H1 (cell line): ENCODE data around the gene KLB. TPM values are rescaled to one million over a fixed set of nuclear protein-coding genes. Genes with fewer than 3 reads are reported as not detected.

Experiments used
- CTCF ChIA-PET: fragments of 300-600 bp; sonication (Branson Sonifier 250); formaldehyde crosslinking; loops from one replicate; lab custom pipeline; 2021; ENCODE audit not compliant: partially characterized antibody; lab: Charles Lee
- POLR2A ChIA-PET: fragments of 300-600 bp; sonication (Branson Sonifier 250); formaldehyde crosslinking; loops from one replicate; lab custom pipeline; 2021; ENCODE audit warnings: inconsistent platforms; ENCODE audit not compliant: partially characterized antibody; lab: Charles Lee
- DNase-seq, 2 experiments: peaks; one replicate each; pipeline versions ENCODE4 v3.0.0 to v3.0.0-alpha.2; 2010 to 2022; ENCODE audit warnings: low spot score in 2 of 2, low read depth in 1 of 2, mixed read lengths in 1 of 2
- FAIRE-seq: peaks from 2 replicates; lab custom pipeline; 2011; peaks lifted over from hg19 to GRCh38; lab: Jason Lieb, UNC
- H2AFZ ChIP-seq: 2 replicates; pipeline ENCODE4 v1.8.1; 2012; ENCODE audit warnings: low read length, inconsistent platforms
- H2AK5ac ChIP-seq: 2 replicates; pipeline ENCODE4 v1.6.1; 2013; ENCODE audit warnings: low read depth, low read length
- H2BK120ac ChIP-seq: replicated peaks from 2 replicates; pipeline ENCODE3; 2013; ENCODE audit warnings: low read depth, low read length, inconsistent platforms
- H2BK12ac ChIP-seq: 2 replicates; pipeline ENCODE4 v1.6.1; 2013; ENCODE audit warnings: low read depth, low read length
- H2BK15ac ChIP-seq: 2 replicates; pipeline ENCODE4 v1.6.1; 2013; ENCODE audit warnings: low read length
- H2BK20ac ChIP-seq: 2 replicates; pipeline ENCODE4 v1.6.1; 2013; ENCODE audit warnings: low read length
- H2BK5ac ChIP-seq: 2 replicates; pipeline ENCODE4 v1.6.1; 2013; ENCODE audit warnings: low read depth, low read length
- H3K14ac ChIP-seq: 2 replicates; pipeline ENCODE4 v1.6.1; 2013; ENCODE audit warnings: inconsistent platforms; ENCODE audit not compliant: insufficient read length
- H3K18ac ChIP-seq: 2 replicates; pipeline ENCODE4 v1.6.1; 2013; ENCODE audit warnings: low read length; ENCODE audit errors: extremely low read depth
- H3K23ac ChIP-seq: 2 replicates; pipeline ENCODE4 v1.6.1; 2013; ENCODE audit warnings: inconsistent platforms; ENCODE audit not compliant: insufficient read length
- H3K23me2 ChIP-seq: 2 replicates; pipeline ENCODE4 v1.6.1; 2013; ENCODE audit warnings: low read depth, low read length
- H3K27ac ChIP-seq: 2 replicates; pipeline ENCODE4 v1.6.1; 2011; ENCODE audit warnings: low read depth, low read length, inconsistent platforms
- H3K27me3 ChIP-seq, 4 experiments: replicated peaks in 1 of 4; 1 replicate in 1 of 4; 2 replicates in 3 of 4; pipeline versions ENCODE4 v1.6.1 to v1.8.1; 2011 to 2013; ENCODE audit warnings: low read length in 3 of 4, mild to moderate bottlenecking in 3 of 4, inconsistent platforms in 2 of 4, mixed read lengths in 2 of 4, moderate library complexity in 1 of 4; ENCODE audit not compliant: control insufficient read depth in 3 of 4, insufficient read depth in 3 of 4; ENCODE audit errors: extremely low read depth in 1 of 4
- H3K36me3 ChIP-seq, 4 experiments: 2 replicates each; pipeline versions ENCODE4 v1.6.1 to v1.8.1; 2011 to 2013; ENCODE audit warnings: mild to moderate bottlenecking in 4 of 4, low read length in 3 of 4, moderate library complexity in 2 of 4, control low read depth in 1 of 4, inconsistent platforms in 1 of 4; ENCODE audit not compliant: insufficient read depth in 4 of 4, control insufficient read depth in 2 of 4
- H3K4ac ChIP-seq: replicated peaks from 2 replicates; pipeline ENCODE3; 2013; ENCODE audit warnings: low read length, low read depth, mixed read lengths, inconsistent platforms; ENCODE audit not compliant: insufficient read length
- H3K4me1 ChIP-seq, 4 experiments: replicated peaks in 1 of 4; 1 replicate in 1 of 4; 2 replicates in 3 of 4; pipeline versions ENCODE4 v1.6.1 to v1.8.1; 2011 to 2013; ENCODE audit warnings: low read length in 3 of 4, inconsistent platforms in 2 of 4, mixed read lengths in 1 of 4; ENCODE audit not compliant: insufficient read depth in 4 of 4, control insufficient read depth in 3 of 4
- H3K4me2 ChIP-seq, 2 experiments: 2 replicates each; pipeline versions ENCODE4 v1.6.1 to v1.8.1; 2011 to 2013; ENCODE audit warnings: low read depth in 2 of 2, low read length in 2 of 2, control low read depth in 1 of 2, inconsistent platforms in 1 of 2, mild to moderate bottlenecking in 1 of 2; ENCODE audit not compliant: insufficient read depth in 1 of 2
- H3K4me3 ChIP-seq, 4 experiments: fragments of 200-600, 300-600 bp in 1 of 4; sonication (generic), shearing (Covaris generic), sonication (Bioruptor Twin) in 1 of 4; 2 replicates each; pipeline versions ENCODE4 v1.5.1 to v1.8.1; 2011 to 2016; ENCODE audit warnings: low read length in 4 of 4, low read depth in 3 of 4, control low read depth in 2 of 4, inconsistent platforms in 2 of 4, mild to moderate bottlenecking in 2 of 4, mixed read lengths in 1 of 4, moderate library complexity in 1 of 4; ENCODE audit not compliant: insufficient read depth in 2 of 4; ENCODE audit errors: extremely low read depth in 1 of 4
- H3K56ac ChIP-seq: replicated peaks from 2 replicates; pipeline ENCODE3; 2013; ENCODE audit warnings: low read depth, mild to moderate bottlenecking, mixed read lengths, low read length, inconsistent platforms; ENCODE audit not compliant: insufficient read length
- H3K79me1 ChIP-seq: 2 replicates; pipeline ENCODE4 v1.6.1; 2013; ENCODE audit warnings: low read depth, low read length, control low read depth
- H3K79me2 ChIP-seq, 2 experiments: 2 replicates each; pipeline versions ENCODE4 v1.6.1 to v1.8.1; 2012 to 2013; ENCODE audit warnings: low read length in 2 of 2, mild to moderate bottlenecking in 2 of 2, inconsistent platforms in 1 of 2; ENCODE audit not compliant: insufficient read depth in 2 of 2, control insufficient read depth in 1 of 2
- H3K9ac ChIP-seq, 4 experiments: replicated peaks in 1 of 4; 1 replicate in 1 of 4; 2 replicates in 3 of 4; pipeline versions ENCODE4 v1.6.1 to v1.8.1; 2011 to 2013; ENCODE audit warnings: low read depth in 3 of 4, low read length in 3 of 4, control low read depth in 2 of 4, mild to moderate bottlenecking in 2 of 4, moderate library complexity in 2 of 4, inconsistent platforms in 1 of 4; ENCODE audit errors: extremely low read depth in 1 of 4
- H3K9me3 ChIP-seq, 2 experiments: 2 replicates each; pipeline versions ENCODE4 v1.6.1 to v1.8.1; 2012 to 2013; ENCODE audit warnings: mild to moderate bottlenecking in 2 of 2, moderate library complexity in 2 of 2, control low read depth in 1 of 2, inconsistent platforms in 1 of 2, low read depth in 1 of 2, low read length in 1 of 2, mixed read lengths in 1 of 2; ENCODE audit not compliant: insufficient read depth in 2 of 2
- H4K20me1 ChIP-seq, 2 experiments: replicated peaks in 1 of 2; 2 replicates each; pipeline versions ENCODE3 to v1.8.1; 2011 to 2013; ENCODE audit warnings: inconsistent platforms in 2 of 2, low read length in 2 of 2, mild to moderate bottlenecking in 1 of 2; ENCODE audit not compliant: insufficient read depth in 2 of 2, control insufficient read depth in 1 of 2
- H4K5ac ChIP-seq: 2 replicates; pipeline ENCODE4 v1.6.1; 2013; ENCODE audit warnings: low read length, low read depth, mixed read lengths, inconsistent platforms; ENCODE audit not compliant: insufficient read length
- H4K8ac ChIP-seq: 2 replicates; pipeline ENCODE4 v1.8.0; 2013; ENCODE audit warnings: mild to moderate bottlenecking, moderate library complexity, low read length, inconsistent platforms; ENCODE audit not compliant: insufficient read depth; ENCODE audit errors: extremely low read depth
- H4K91ac ChIP-seq: replicated peaks from 2 replicates; pipeline ENCODE3; 2013; ENCODE audit warnings: low read length, mixed read lengths, inconsistent platforms; ENCODE audit not compliant: insufficient read length
- CBX8 ChIP-seq: fragments of 300-800, 300-1000 bp; sonication (generic); IDR thresholded peaks from 2 replicates; pipeline ENCODE4 v1.7.1; 2016; ENCODE audit warnings: low read depth, low read length, borderline replicate concordance
- EGR1 ChIP-seq: IDR thresholded peaks from 2 replicates; pipeline ENCODE4 v1.6.1; 2011; ENCODE audit warnings: low read depth, low read length, borderline replicate concordance
- EP300 ChIP-seq, 2 experiments: IDR thresholded peaks; 1 replicate in 1 of 2; 2 replicates in 1 of 2; pipeline ENCODE4 v1.6.1; 2011 to 2012; ENCODE audit warnings: low read depth in 2 of 2, low read length in 2 of 2, mild to moderate bottlenecking in 2 of 2, borderline replicate concordance in 1 of 2, inconsistent platforms in 1 of 2, moderate library complexity in 1 of 2
- FOSL1 ChIP-seq: IDR thresholded peaks from 2 replicates; pipeline ENCODE4 v1.6.1; 2011; ENCODE audit warnings: mild to moderate bottlenecking, low read depth, low read length, moderate library complexity; ENCODE audit not compliant: insufficient read depth
- NRF1 ChIP-seq: IDR thresholded peaks from 2 replicates; pipeline ENCODE4 v1.6.1; 2011; ENCODE audit warnings: mild to moderate bottlenecking, low read depth, low read length, improper control_type of control experiment
- RBBP5 ChIP-seq: IDR thresholded peaks from 2 replicates; pipeline ENCODE4 v1.7.1; 2012; ENCODE audit warnings: low read depth, mild to moderate bottlenecking, inconsistent platforms, low read length, moderate library complexity, borderline replicate concordance
- SP2 ChIP-seq: IDR thresholded peaks from 2 replicates; pipeline ENCODE4 v1.6.1; 2012; ENCODE audit warnings: mild to moderate bottlenecking, low read length, inconsistent platforms
- WGBS, 2 experiments: shearing (Covaris generic) in 1 of 2; methylation state at CpG; one replicate each; pipeline versions ENCODE4 v1.1.6 to v1.1.7; 2013 to 2015; ENCODE audit warnings: low lambda C conversion rate in 2 of 2, mixed read lengths in 2 of 2, inconsistent platforms in 1 of 2, low coverage in 1 of 2, missing lambda C conversion rate in 1 of 2; ENCODE audit not compliant: insufficient replicate concordance in 2 of 2, insufficient coverage in 1 of 2, insufficient read length in 1 of 2; ENCODE audit errors: extremely low coverage in 1 of 2, missing lambda C conversion rate in 1 of 2; 5-methylcytosine and 5-hydroxymethylcytosine counted together
- polyA plus RNA-seq, 7 experiments: library from polyadenylated mRNA; depleted of rRNA in 3 of 7; stranded (reverse) in 5 of 7; unstranded in 2 of 7; fragments of >200 nt in 5 of 7; fragments of 200-250 nt in 2 of 7; gene quantifications; 1 replicate in 5 of 7; 2 replicates in 1 of 7; 4 replicates in 1 of 7; pipeline versions ENCODE4 v1.2.1 to v1.2.3, GENCODE V29; 2011 to 2013; ENCODE audit warnings: missing spikeins in 2 of 7, mixed read lengths in 2 of 7
- total RNA-seq: library from RNA; stranded (reverse); fragmentation: NEBNext Ultra II Directional; extraction: Animal tissue kit (Norgen Biotek cat#: 25700); gene quantifications from 2 replicates; pipeline ENCODE4 v1.2.1, GENCODE V29; 2021

The KLB gene
- total and polyA plus RNA-seq, 2 of the 8 experiments (the other 6 are each of a cell fraction or from before 2014, with no cell fraction given): 0.03 TPM; not detected in 1

GRCh38 chr4:39415678-39416283 is 9.1 kb downstream of the KLB start:
- POLR2A ChIA-PET: no interaction called here
- Histone ChIP-seq H2BK5ac (no peak overlapping the region), H3K79me2 (no peaks in the 10 kb centered on the region), H3K4me2 (no peak overlapping the region), H3K23ac (no peak overlapping the region), H3K27me3 (no peaks in the 10 kb centered on the region), H4K5ac (no peak overlapping the region), H3K23me2 (no peaks in the 10 kb centered on the region), H3K14ac (no peak overlapping the region), H3K79me1 (no peaks in the 10 kb centered on the region), H4K20me1 (no peaks in the 10 kb centered on the region), H4K8ac (no peak overlapping the region), H2BK20ac (no peak overlapping the region), H2BK15ac (no peak overlapping the region), H2BK12ac (no peak overlapping the region), H2BK120ac (no peak overlapping the region), H4K91ac (no peak overlapping the region), H3K9me3 (no peaks in the 10 kb centered on the region), H3K4me3 (no peak overlapping the region), H3K56ac (no peak overlapping the region), H3K9ac (no peak overlapping the region), H3K4me1 (no peaks in the 10 kb centered on the region), H2AFZ (no peak overlapping the region), H3K36me3 (no peaks in the 10 kb centered on the region), H3K27ac (no peak overlapping the region), H3K4ac (no peak overlapping the region), H2AK5ac (no peak overlapping the region), H3K18ac (no peak overlapping the region)
- CTCF ChIA-PET: interaction anchor here (1.3 to 1.5 kb wide), 2 partner anchors 9 to 13 kb away, joined by 3 read pairs; partner anchors contain the start of gene KLB
- DNase-seq (no peak), FAIRE-seq (no peak)
- WGBS, 2 experiments: 83% methylated on average over 2 of the region's 2 CpGs; no CpG with 5 or more reads in 1 of the 2 experiments
- TF ChIP-seq FOSL1 (no peak), SP2 (no peak), NRF1 (no peak), CBX8 (no peak), RBBP5 (no peak), EGR1 (no peak), EP300 (IDR thresholded peaks at IDR 0.05; ENCODE audit: borderline replicate concordance in 1 of 2, low read depth in 2 of 2, low read length in 2 of 2) (no peak)
